Measurements from ENCODE around the gene CAPN2.
A peak's percentile ranks its signal among the peaks of the same experiment; 100 is the strongest.
"Not testable (repeated sequence)": the region's sequence is repeated elsewhere in the genome, so short reads cannot be mapped to it uniquely, and the experiment has no call there.

The CAPN2 gene

GRCh38 chr1:223793716-223794115, 81.4 kb downstream of the CAPN2 start:
- no peak for DNase-seq

DNA sequence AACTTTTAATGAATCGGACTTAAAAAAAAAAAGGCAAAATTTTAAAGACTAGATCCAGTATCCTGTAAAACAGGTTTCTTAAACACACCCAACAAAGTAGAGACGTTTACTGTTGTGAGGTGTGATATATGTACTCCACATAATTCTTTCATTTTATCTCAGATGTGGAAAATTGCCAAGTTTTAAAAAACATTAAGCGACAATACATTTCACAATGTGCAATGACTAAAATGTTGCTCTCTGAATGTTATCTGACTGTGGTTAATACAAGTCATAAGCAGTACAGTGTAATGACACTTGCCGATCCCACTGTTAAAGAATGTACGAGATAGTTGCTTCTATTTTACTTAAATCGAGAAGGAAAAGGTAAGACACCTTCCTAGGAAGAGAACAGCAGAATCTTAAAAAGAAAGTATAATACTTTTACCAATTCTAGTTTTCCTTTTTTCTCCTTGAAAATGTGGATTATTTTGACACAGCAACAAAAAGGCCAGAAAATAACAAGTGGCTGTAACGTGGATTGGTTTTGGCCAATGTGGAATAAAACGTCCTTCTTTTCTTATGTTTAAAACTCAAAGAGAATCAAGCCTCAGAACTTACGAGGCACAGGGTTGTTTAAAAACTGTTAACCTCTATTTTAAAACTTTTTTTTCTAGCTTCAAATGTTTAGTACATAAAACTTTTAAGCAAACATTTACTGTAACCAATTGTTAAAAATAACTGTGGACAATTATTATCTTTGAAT, 82.0 kb downstream of the CAPN2 start:
- DNase-seq = no peak

DNA sequence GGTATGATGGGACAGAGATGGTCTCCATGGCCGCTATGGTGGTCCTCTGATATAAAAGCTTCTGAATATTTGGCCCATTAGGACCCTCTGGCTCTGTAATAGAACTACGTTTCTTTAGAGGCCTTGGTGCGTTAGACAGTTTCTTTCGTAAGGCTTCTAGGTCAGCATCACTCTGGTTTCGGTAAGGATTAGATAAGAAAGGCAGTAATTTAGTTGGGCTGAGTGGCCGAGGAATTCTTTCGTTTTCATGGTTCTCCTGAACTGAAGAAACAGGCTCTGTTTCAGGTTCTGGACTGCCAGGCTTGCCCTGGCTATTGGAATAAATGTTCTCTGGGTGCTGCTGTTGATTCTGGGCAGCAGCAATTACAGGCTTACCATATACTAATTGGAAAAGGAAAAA, 83.9 kb downstream of the CAPN2 start:
- DNase-seq = no peak

DNA sequence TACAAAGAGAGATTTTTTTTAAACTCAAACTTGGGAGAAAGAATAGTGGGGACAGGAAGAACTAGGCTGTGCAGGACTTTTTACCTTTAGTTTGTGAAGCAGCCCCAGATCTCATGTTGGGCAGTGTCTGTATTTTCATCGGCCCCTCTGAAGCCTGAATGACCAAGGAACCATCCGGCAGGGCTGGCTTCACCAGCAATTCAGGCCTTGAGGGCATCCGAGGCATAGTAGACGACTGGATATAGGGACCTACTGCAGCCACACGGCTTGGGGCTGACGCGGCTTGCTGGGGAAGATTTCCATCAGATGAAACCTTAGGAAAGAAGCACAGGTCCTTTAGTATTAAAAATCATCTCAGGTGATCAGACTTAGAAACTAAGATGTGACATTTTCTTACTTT, 89.7 kb downstream of the CAPN2 start:
- no peak for DNase-seq

DNA sequence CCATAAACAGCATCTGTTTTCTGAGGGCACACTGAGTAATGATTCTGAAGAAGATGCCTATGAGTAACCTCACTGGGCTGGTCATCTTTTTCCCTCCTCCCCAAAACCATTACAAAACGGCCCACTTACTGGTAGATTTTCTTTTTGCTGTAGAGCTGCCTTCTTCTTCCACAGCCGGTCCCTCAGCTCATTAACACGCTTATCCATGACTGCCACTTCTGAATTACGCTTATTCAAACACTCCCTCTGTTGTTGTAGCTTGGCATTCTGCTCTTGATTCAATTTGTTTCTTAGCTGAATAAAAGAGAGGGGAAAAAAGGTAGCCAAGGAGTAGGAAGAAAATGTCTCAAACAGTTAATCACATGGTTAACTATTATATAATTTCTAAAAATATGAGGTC, 90.3 kb downstream of the CAPN2 start:
- no peak for DNase-seq

GRCh38 chr1:223803211-223803610, 90.9 kb downstream of the CAPN2 start:
- DNase-seq = no peak

DNA sequence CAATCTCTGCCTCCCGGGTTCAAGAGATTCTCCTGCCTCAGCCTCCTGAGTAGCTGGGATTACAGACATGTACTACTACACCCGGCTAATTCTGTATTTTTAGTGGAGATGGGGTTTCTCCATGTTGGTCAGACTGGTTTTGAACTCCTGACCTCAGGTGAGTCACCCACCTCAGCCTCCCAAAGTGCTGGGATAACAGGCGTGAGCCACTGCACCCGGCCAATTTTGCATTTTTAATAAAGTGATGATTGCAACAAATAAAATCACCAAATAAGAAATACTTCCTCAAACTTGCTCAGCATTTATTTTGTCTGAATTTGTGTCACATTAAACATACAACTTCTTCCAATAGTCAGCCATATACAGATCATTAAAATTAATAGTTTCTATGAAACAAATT, 97.6 kb downstream of the CAPN2 start:
- DNase-seq = peak; percentile 28

- DNase-seq = no peak
Measured at GRCh38 chr1:223810586-223810985, 98.2 kb downstream of the CAPN2 start.

- DNase-seq = peak; percentile 48
Measured at GRCh38 chr1:223811634-223812101, 99.3 kb downstream of the CAPN2 start.

DNA sequence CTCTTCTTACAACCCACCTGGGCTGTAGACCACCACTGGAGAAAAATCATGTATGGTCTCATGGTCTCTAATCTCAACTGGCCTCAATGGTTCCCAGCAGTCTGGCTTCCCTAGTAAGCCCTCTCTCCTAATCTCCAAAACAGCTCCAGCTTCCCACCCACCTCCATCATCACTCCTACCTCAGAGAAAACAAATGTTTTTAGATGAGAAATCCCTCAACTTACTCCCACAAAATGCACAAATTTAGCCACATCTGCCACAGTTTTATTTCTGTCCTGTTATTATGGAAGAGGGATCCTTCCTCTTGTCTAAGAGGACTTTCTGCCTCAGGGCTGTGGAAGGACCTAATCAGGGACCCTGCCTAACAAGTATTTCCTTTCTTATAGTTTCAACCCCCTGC, 101.3 kb downstream of the CAPN2 start:
- DNase-seq = no peak

DNA sequence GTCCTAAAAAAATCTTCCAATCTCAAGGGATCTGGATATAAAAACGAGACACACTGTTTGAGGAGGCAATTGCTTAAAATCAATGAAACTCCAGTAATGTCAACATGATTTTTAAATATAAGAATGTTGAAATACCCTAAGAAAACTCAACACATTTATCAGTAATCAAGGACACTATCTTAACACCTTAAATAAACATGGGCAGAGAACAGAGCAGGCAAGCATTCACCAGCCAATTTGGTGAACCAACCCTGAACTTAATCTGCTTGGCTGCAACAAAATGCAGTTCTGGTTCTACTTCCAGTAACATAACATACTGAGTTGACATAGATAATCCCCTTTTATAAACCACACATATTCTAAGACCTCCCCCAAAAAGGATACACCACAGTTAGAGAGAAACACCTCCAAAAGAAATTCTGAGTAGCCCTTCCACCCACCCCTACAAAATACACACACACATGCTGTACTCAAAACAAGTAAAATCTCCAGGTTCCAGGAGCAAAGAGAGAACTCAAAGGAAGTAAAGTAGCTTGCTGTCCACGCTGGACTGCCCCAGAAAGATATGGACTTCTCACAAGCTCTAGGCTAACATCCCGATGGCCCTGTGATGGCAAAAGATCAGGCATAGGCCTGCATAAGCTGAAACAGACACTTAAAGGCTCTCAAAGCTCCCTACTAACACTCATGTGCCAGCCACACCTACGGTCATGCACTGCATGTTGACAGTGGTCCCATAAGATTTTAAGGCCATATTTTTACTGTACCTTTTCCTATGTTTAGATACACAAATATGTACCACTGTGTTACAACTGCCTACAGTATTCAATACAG, 102.9 kb downstream of the CAPN2 start:
- no peak for DNase-seq

DNA sequence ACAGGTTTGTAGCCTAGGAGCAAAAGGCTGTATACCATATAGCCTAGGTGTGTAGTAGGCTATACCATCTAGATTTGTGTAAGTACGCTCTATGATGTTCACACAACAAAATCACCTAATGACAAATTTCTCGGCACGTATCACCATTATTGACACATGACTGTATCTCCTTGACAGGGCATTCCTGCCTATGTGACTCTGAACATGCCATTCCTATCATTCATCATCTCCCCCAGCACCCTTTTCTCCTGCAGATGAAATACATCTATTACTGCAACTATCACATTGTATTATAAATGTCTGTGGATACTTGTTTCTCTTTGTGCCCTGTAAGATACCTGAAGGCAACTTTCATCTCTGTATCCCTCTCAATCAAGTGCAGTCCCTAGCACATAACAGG, 103.5 kb downstream of the CAPN2 start:
- peak; percentile 73 for DNase-seq

- not testable (repeated sequence) for DNase-seq
Measured at GRCh38 chr1:223817265-223817664, 104.9 kb downstream of the CAPN2 start.

GRCh38 chr1:223819730-223820514, 107.6 kb downstream of the CAPN2 start:
- peak; percentile 70 for DNase-seq

DNA sequence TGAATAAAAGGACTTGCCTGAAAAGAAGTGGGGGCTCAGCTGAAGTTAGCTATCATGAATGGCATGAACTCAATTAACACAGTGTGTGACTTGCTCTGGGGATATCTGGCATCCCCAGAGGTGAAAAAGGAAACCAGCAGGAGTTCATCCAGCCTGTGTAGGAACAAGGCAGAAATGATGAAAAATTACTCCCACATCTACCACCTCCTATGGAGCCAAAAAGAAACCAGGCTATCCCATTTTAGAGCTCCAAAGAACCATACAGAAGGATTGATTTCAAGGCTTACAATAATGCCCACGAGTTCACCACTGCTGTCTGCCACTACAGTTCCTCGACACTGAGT, 108.1 kb downstream of the CAPN2 start:
- no peak for DNase-seq

GRCh38 chr1:223820971-223821370, 108.6 kb downstream of the CAPN2 start:
- DNase-seq = no peak

DNA sequence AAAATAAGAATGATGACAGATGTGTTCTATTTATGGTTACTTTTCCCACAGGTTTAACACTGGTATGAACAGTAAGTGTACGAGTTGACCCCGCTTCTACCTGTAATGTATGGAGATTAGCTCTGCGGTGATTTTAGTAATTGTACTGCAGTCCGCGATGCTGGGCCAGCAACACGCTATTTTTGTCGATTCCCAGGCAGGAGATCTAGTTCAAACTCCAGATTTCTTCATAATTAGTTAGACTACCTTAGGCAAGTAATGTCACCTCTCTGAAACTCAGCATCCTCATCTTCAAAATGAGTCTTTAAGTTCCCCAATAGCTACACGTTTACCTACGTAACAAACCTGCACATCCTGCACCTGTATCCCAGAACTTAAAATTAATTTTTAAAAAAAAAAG, 111.9 kb downstream of the CAPN2 start:
- DNase-seq = no peak

GRCh38 chr1:223824712-223825111, 112.4 kb downstream of the CAPN2 start:
- no peak for DNase-seq

Measured in EL (cell line).